Left forelimb (tissue), 1 donor: Measurements from ENCODE around the gene VAV3.
"Not testable (repeated sequence)": the region's sequence is repeated elsewhere in the genome, so short reads cannot be mapped to it uniquely, and the experiment has no call there.

Experiments used
- DNase-seq: peaks from one replicate; pipeline ENCODE4 v3.0.0-alpha.2; 2018; ENCODE audit warnings: low spot score

Gene VAV3

DNA sequence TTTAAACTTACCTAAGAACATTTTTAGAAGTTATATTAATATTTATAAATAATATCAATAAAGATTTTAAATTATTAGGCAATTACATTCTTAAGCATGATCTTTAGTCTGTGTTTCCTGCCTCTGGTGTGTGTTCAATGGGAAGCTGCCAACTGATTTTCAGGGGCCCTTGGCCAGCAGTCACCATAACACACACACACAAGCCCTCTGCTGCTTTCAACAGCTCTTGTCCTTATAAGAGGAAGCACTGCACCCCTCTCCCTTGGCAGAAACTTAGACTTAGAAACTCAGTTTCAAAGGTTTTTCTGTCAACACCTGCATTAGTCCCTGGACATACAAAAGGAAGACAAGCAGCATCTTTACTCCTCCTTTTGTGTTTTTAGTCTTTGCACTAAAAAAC is 81.4 kb downstream of the VAV3 start:
- no peak for DNase-seq

DNA sequence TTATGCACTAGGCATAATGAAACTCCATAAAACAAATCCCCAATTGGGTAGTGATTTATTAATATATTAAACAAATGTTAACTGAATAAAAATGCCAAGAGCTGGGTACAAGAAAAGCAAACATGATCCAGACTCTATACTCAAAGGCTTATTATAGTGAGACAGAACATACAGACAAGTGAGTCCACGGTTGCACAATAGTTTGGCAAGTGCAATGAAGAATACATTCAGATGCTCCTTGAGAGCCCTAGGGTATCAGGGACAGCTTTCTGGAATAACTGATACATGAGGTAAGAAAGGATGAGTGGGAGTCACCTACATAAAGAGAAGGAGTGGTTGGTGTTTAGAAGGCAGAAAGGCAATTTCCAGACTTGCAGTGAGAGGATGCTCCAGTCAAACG is 85.1 kb downstream of the VAV3 start:
- DNase-seq = no peak

DNA sequence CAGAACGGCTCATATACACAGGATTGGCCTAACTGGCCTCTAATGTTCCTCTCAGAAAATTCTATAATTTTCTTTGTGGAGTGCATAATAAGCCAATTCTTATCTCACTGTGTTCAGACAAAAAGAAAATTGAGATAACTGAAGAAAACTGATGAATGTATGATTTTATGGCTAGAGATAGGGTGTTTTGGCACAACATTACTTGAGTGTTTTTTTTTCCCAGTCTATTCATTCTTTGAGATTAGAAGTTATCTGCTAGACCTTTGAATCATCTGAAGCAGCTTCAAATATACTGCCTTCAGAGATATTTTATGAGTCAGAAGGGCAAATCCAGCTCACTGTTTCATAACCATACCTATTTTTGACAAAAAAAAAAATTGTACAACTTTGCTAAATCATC is 85.6 kb downstream of the VAV3 start:
- no peak for DNase-seq

DNA sequence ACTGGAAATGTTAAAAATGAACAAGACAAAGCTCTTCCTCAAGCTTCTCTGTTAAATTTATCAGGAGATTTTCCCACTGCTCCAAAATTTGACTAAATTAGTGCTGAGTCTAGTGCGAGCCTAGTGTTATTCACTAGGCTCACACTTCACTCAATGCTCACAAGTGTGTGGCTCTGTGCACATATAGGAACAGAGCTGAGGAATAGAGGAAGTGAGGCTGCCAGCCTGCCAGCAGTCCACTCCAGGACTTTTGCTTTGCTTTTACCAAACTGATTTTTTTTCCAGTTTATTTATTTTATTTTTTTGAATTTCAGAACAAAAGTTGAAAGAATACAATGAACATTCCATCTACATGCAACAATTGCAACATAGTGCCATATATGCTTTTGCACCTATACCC is 87.2 kb downstream of the VAV3 start:
- no peak for DNase-seq

DNA sequence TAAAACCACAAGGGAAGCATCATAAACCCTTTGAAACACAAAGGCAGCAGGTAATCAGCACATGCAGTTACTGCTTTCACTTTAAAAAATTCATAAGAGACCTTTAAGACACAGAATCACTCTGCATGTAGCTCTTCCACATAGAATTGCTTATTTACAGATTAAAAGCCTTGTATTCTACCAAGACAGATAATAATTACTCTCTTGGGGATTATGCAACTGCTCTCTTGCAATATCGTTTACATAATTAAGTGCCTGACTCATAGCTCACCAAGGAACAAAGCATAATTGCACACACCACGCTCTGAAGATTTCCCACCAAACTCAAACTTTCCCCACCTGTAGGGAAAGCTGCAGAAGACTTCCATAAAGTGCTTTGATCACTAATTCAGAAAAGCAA is 87.9 kb downstream of the VAV3 start:
- DNase-seq = no peak

DNA sequence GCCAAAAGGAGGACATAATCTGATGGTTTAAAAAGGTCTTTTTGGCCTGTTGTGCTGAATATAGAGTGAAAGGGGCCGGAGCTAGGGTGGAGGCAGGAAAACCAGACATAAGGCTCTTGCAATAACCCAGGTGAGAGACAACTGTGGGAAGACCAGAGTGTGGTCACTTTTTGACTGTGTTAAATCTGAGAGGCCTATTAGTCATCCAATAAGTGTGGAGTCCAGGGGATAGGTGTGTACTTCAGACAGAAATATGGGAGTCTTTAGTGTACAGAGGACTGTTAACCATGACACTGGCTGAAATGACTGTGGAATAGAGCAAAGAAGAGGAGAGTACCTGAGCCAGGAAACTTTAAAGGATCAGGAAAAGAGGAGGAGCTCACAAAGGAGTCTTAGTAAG is 89.3 kb downstream of the VAV3 start:
- no peak for DNase-seq

DNA sequence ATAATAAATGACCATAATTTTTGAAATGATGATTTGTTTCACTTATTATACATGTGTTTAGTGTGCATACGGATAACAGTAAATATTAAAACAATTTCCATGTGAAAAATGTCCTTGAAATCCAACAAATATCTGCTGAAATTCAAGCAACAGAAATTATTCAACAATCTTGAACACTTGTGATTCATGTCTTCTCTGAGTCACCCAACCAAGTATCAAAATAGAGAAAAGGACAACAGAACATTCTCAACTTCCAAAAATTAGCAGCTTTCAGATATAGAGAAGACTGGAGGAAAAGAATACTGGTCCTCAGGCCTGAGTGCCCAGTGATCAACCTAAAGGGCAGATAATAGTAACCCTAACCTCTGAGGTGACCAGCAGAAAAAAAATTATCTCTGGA is 90.8 kb downstream of the VAV3 start:
- DNase-seq = no peak

DNA sequence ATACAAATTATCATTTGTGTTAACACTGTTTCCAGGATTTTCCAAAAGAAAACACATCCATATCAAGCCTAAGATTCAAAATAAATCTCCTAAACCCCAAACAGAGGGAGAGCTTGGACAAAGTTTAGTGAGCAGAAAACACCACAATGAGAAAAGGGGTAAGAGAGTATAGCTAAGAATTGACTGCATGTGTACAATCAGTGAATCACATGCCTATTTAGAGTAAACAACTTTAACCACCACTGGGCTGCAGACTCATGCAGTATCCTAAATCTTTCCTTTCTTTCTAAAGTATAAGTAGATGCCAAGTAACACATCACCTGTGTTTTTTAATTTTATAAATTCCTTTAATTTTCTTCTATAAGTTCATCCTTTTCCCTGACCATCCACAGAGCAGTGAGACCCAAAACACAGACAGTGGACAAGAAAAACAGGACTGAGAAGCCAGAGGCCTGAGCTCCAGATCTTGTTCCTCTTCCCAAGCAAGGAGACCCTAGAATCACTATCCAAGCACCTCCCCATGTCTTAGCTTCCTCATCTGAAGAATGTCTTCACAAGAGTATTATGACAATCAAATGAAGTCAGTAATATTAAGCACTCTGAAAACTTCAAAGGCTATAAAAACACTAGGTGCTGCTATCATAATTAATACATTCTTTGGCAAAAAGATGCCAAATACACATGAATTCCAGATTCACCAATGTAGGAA is 93.1 kb downstream of the VAV3 start:
- DNase-seq = no peak

DNA sequence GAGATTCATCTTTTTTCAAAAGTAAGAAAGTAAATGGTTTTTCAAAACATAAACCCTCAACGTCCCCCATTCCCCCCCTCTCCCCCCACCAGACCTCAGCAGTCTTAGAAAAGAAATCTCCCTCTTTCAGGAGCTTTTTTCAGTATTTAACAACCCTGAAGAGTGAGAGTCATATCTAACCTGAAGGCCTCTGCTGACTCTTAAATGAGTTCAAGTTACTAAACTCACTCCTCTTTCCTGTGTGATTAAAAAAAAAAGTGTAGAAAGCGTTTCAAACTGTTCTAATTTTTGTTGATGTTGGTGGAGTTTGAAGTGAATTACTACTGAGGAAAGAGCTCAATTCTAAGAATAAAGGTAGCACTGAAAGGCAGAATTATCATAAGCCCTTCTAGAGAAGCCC is 93.7 kb downstream of the VAV3 start:
- no peak for DNase-seq

DNA sequence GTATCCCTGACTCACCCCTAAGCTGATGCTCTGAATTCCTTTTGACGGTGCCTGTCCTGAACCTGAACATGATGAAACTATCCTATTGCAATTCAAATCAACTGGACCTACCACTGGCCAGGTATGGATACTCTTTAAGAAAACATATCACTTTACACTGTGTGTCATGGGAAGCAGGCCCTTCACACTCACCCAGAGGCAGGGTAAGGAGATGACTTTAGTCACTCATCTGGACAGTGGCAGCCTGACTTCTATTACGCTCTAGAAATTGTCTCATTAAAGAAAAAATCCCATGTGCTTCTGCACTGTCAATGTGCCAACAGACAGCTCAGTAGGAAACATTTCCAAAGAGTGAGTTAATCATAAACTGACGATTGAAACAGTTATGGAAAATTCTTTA is 94.3 kb downstream of the VAV3 start:
- no peak for DNase-seq

DNA sequence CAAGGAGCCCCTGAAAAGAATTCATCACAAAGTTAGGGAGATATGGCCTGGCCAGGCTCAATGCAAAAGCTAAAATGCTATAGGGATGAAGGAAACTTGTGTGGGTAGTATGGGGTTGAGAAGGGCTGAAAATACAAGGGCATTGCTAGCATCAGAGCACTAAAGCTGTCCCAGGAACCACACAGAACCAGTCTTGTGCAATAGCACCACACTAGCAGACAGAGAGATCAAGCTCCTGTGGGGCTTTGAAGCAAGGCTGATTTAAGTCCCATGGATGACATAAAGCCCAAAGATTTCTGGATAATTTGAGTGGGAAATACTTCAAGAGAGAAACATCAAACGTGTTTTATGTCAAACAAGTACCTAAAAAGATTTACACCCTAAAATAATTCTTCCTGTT is 97.1 kb downstream of the VAV3 start:
- no peak for DNase-seq

DNA sequence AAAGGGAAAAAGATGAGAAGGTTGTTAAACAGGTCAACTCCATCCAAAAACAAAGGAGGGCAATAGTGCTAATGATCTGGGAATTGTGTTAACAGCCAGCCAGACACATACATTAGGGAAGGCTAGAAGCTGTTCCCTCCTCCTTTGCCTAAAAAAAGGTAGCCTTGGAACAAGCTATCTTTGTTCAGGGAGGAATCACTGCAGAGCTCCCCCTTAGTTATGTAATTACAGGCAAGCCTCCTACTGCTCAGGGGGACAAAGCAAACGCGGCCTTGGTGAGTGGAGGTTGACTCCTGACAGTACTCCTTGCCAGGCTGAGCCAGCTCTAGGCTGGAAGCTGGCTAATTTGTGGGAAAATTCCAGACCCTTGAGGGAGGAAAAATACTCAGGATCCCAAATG is 97.6 kb downstream of the VAV3 start:
- no peak for DNase-seq

DNA sequence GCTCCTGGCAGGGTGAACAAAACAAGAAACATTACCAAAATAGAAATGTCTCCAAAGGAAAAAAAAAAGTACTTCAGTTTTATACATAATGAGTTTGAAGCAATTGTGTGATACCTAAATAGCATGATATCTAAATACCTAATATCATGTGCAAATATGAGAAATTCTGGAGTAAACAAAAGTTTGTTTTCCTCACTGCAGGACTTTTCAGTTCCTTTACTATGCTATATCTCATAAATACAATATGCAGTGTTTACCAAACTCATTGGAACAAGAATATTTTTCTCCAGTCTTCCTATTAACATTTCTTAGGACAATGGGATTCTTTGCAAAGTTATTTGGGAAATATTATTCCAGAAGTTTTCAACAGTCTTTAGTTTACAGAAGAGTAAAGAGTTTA is 98.1 kb downstream of the VAV3 start:
- no peak for DNase-seq

DNA sequence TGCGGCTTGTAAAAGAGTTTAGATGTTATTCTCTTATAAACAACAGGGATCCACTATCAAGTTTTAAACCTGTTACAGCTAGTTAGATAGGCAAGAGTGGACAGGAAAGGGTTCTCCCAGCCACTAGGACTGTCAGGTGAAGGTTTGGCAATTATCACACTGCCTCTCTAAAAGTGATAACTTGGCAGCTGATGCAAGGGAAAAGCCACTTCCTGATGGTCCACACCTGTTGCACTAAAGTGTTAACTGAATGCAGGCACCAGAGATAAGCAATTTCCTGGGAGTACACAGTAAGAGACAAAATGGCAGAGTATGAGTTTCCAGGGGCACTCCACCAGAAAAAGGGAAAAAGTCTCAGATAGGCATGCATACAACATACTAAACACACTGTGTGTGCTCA is 99.4 kb downstream of the VAV3 start:
- no peak for DNase-seq

DNA sequence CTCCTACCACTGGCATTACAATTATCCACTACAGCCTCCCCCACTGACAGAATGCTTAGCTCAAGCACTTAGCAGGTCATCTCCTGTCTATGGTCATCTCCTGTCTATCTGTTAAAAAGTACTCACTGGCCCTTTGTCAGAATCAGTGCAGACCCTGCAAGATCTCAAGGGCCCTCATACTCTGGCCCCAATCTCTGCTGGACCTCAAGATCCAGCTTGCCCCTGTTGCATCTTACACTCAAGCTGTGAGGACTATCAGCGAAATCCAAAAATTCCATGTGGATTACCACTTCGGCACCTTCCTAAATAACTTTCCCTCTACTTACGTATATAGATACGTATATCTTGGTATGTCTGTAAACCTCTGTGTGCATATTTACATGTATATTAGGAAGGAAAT is 101.6 kb downstream of the VAV3 start:
- DNase-seq = no peak

DNA sequence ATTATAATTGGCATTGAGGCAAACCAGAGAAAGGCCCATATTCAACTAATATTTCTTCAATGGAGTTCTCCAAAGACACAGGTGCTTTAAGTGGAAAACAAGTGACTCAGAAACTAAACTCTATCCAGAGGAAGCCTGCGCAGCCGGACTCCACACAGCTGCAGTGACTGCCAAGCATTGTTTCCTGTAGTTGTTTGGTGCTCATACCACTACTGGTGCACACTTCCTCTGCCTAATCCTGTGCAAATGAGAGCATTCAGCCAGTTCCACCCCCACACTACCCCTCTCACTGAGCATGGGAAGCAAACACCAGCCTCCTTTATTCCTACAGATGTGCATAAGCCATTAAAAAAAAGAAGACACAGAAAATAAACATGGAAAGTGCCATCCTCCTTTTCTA is 102.9 kb downstream of the VAV3 start:
- no peak for DNase-seq

DNA sequence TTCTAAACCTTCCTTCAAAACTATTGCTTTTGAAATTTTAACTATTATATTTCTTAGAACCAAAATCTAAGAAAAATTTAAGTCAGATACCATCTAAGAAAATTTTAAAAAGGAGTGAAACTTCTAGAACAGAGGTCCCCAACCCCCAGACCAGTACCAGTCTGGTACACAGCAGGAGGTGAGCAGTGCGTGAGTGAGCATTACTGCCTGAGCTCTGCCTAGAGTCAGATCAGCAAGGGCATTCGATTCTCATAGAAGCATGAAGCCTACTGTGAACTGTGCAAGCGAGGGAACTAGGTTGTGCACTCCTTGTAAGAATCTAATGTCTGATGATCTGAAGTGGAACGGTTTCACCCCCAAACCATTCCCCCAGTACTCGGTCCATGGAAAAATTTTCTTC is 106.7 kb downstream of the VAV3 start:
- DNase-seq = no peak

DNA sequence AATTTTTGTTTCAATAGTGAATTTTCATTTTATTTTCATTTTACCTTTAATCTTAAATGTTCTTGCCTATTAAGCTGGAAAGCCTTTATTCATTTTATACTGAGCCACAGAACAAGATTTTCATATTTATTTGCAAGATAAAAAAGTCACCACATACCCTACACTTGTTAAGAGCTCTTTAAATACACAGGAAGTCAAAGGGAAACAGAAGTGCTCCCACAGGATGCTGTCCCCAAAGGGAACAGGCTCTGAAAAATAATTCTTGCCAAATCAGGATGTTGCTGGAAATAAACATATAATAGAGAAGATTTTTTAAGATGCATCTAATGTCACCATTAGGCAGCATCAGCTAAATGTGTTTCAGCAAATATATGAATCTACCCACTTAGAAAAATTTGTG is 113.6 kb downstream of the VAV3 start:
- no peak for DNase-seq

DNA sequence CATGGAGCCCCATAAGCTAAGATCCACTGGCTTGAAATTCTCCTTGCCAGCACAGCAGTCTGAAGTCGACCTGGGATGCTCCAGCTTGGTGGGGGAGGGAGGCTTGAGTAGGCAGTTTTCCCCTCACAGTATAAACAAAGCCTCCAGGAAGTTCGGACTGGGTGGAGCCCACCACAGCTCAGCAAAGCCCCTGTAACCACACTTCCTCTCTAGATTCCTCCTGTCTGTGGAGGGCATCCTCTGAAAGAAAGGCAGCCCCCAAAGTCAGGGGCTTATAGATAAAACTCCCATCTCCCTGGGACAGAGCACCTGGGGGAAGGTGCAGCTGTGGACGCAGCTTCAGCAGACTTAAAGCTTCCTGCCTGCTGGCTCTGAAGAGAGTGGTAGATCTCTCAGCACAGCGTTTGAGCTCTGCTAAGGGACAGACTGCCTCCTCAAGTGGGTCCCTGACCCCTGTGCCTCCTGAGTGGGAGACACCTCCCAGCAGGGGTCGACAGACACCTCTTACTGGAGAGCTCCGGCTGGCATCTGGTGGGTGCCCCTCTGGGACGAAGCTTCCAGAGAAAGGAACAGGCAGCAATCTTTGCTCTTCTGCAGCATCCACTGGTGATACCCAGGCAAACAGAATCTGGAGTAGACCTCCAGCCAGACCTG is 120.3 kb downstream of the VAV3 start:
- DNase-seq = not testable (repeated sequence)

DNA sequence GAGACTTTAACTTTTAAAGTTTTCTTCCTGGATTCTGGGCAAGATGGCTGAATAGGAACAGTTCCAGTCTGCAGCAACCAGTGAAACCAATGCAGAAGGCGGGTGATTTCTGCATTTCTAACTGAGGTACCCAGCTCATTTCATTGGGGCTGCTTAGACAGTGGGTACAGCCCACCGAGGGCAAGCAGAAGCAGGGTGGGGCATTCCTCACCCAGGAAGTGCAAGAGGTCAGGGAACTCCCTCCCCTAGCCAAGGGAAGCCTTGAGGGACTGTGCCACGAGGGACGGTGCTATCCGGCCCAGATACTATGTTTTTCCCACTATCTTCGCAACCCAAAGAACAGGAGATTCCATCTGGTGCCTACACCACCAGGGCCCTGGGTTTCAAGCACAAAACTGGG is 121.0 kb downstream of the VAV3 start:
- no peak for DNase-seq

DNA sequence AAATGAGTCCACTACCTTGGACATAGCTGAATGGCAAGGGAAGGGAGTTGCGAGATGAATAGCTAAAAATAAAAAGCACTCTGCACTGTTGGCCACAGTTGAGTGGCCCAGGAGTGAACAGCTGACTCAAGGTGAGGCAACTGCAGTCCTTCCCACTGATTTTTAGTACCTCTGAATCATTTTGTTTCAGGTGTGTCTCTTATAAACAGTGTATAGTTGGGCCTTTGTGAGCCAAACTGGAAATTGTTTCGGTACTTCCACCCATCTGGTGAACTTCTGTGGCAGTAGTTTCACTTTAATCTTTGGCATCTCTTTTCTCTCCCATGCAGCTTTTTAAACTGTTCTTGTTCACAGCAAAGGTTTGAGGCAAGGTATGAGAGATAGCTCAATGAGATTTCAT is 122.7 kb downstream of the VAV3 start:
- no peak for DNase-seq

DNA sequence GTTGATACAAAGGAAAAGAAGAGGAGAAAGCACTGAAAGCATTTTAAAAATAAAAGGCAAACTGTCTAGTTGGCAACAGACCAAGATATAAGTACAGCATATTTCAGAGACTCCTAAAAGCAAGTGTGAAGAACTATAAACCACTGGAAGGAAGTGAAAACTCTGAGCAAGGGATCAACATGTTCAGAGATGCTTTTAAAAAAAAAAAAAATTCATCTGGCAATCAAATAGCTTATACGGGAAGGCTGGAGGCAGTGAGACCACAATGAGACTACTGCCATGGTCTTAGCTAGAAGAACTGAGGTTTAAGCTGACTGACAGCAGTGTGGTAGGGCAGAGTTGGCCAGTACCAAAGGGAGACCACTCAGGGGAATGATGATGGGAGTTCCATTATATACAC is 124.3 kb downstream of the VAV3 start:
- no peak for DNase-seq

DNA sequence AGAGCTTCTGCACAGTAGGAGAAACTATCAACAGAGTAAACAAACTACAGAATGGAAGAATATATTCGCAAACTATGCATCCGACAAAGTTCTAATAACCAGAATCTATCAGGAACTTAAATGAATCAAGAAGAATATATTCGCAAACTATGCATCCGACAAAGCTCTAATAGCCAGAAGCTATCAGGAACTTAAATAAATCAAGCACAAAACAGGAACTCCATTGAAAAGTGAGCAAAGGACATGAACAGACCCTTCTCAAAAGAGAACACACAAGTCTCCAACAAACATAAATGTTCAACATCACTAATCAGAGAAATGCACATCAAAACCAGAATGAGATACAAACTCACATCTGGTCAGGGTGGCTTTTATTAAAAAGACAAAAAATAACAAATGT is 126.9 kb downstream of the VAV3 start:
- no peak for DNase-seq

DNA sequence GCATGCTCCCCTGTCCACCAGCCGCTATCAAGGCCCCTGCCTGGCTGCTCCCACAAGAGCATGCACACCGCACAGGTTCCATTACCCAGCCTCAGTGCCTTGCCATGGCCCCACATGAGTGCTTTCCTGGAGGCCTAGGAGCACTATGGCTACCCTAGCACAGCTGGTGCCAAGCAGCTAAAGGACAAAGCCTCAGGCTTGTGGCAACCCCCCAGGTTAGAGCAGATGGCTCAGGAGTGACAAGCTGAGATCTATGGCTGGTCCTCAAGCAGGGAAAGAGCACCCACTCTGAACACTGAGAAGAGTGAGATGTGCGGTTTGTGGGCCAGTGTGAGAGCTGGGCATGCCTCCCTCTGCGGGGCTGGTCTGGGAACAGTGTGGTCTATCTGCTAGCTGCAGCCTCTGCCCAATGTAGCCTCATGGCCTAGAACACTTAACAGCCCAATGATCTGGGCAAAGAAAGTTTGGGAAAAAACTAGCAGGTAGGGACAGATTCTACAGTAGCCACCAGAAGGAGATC is 129.8 kb downstream of the VAV3 start:
- DNase-seq = no peak
